GM23248 (cell line): ENCODE data around the gene ACTA1.
"Not testable (repeated sequence)": the region's sequence is repeated elsewhere in the genome, so short reads cannot be mapped to it uniquely, and the experiment has no call there.

Source experiments
- EZH2 ChIP-seq: fragments of 200-600 bp; sonication (generic); IDR thresholded peaks from 2 replicates; pipeline ENCODE4 v1.6.1; 2018; ENCODE audit warnings: antibody characterized with exemption, mild to moderate bottlenecking; ENCODE audit not compliant: insufficient read depth, poor library complexity, severe bottlenecking
- EZH2phosphoT487 ChIP-seq: fragments of 200-600 bp; sonication (generic); IDR thresholded peaks from 2 replicates; pipeline ENCODE4 v1.6.1; 2018; ENCODE audit warnings: antibody characterized with exemption, moderate library complexity, mild to moderate bottlenecking, low read depth; ENCODE audit not compliant: insufficient read depth

GRCh38 chr1:229394517-229394916 lies 39.4 kb downstream of the ACTA1 start:
- not testable (repeated sequence) for TF ChIP-seq EZH2, EZH2phosphoT487
